Vagina (tissue), 2 donors: ENCODE results near the gene GIGYF1.

Source experiments
- CTCF ChIP-seq, 3 experiments: fragments of 450-650 bp in 2 of 3; fragments of 200-600 bp in 1 of 3; sonication (generic) in 1 of 3; IDR thresholded peaks; one replicate each; pipeline ENCODE4 v1.5.1; 2017 to 2019; ENCODE audit warnings: antibody characterized with exemption in 3 of 3, mild to moderate bottlenecking in 2 of 3, moderate library complexity in 2 of 3
- POLR2AphosphoS5 ChIP-seq, 2 donors: sonication (generic); formaldehyde crosslinking; IDR thresholded peaks; one replicate each; pipeline ENCODE4 v1.9.0; 2017; ENCODE audit warnings: antibody characterized with exemption in 2 of 2, mild to moderate bottlenecking in 2 of 2, low read depth in 1 of 2; ENCODE audit not compliant: insufficient read depth in 1 of 2

GRCh38 chr7:100671353-100672327 lies 22.4 kb downstream of the GIGYF1 start:
- TF ChIP-seq CTCF (IDR thresholded peaks at IDR 0.05) (no peak), POLR2AphosphoS5 (IDR thresholded peaks at IDR 0.05; ENCODE audit: insufficient read depth in 1 of 2, low read depth in 1 of 2) (no peak)
